Mesenchymal stem cell (in vitro differentiated cells and primary cell): ENCODE measurements around the gene ZBTB21.
"Not testable (repeated sequence)": the region's sequence is repeated elsewhere in the genome, so short reads cannot be mapped to it uniquely, and the experiment has no call there.

ENCODE experiments used
- DNase-seq: peaks from one replicate; pipeline ENCODE4 v3.0.0-alpha.2; 2013
- H2AFZ ChIP-seq: one replicate; pipeline ENCODE4 v1.6.1; 2013; ENCODE audit warnings: low read depth, mild to moderate bottlenecking, control low read depth, inconsistent platforms, low read length, moderate library complexity
- H2AK5ac ChIP-seq: 2 replicates; pipeline ENCODE4 v1.6.1; 2013; ENCODE audit warnings: low read length, moderate library complexity, mild to moderate bottlenecking, inconsistent platforms; ENCODE audit not compliant: severe bottlenecking
- H2BK120ac ChIP-seq: one replicate; pipeline ENCODE4 v1.6.1; 2013; ENCODE audit warnings: low read depth, mild to moderate bottlenecking, inconsistent platforms, low read length, moderate library complexity
- H2BK12ac ChIP-seq, 2 experiments: one replicate each; pipeline ENCODE4 v1.6.1; 2013; ENCODE audit warnings: inconsistent platforms in 2 of 2, low read length in 2 of 2, mild to moderate bottlenecking in 2 of 2, moderate library complexity in 2 of 2, control low read depth in 1 of 2
- H2BK15ac ChIP-seq: one replicate; pipeline ENCODE4 v1.6.1; 2013; ENCODE audit warnings: mild to moderate bottlenecking, low read depth, inconsistent platforms; ENCODE audit not compliant: poor library complexity, severe bottlenecking
- H2BK5ac ChIP-seq: 2 replicates; pipeline ENCODE4 v1.6.1; 2013; ENCODE audit warnings: low read depth, mild to moderate bottlenecking, low read length, control low read depth, inconsistent platforms; ENCODE audit not compliant: poor library complexity, severe bottlenecking
- H3K14ac ChIP-seq, 2 experiments: one replicate each; pipeline ENCODE4 v1.6.1; 2013; ENCODE audit warnings: inconsistent platforms in 2 of 2, low read length in 2 of 2, control low read depth in 1 of 2, mild to moderate bottlenecking in 1 of 2, moderate library complexity in 1 of 2
- H3K18ac ChIP-seq, 2 experiments: one replicate each; pipeline ENCODE4 v1.6.1; 2013; ENCODE audit warnings: inconsistent platforms in 2 of 2, low read length in 2 of 2, control low read depth in 1 of 2, low read depth in 1 of 2, mild to moderate bottlenecking in 1 of 2
- H3K23ac ChIP-seq, 2 experiments: one replicate each; pipeline ENCODE4 v1.6.1; 2013; ENCODE audit warnings: inconsistent platforms in 2 of 2, low read length in 2 of 2, mild to moderate bottlenecking in 2 of 2, moderate library complexity in 2 of 2, control low read depth in 1 of 2
- H3K27ac ChIP-seq: 2 replicates; pipeline ENCODE4 v1.5.1; 2013; ENCODE audit warnings: mild to moderate bottlenecking, moderate library complexity, low read length, control low read depth, inconsistent platforms; ENCODE audit not compliant: poor library complexity, severe bottlenecking
- H3K27me3 ChIP-seq, 2 experiments: 2 replicates each; pipeline versions ENCODE4 v1.6.1 to v1.7.0; 2013; ENCODE audit warnings: low read length in 2 of 2, mild to moderate bottlenecking in 2 of 2, moderate library complexity in 2 of 2, control low read depth in 1 of 2, inconsistent platforms in 1 of 2; ENCODE audit not compliant: control insufficient read depth in 1 of 2, insufficient read depth in 1 of 2
- H3K36me3 ChIP-seq, 2 experiments: 2 replicates each; pipeline versions ENCODE4 v1.6.1 to v1.7.0; 2013; ENCODE audit warnings: low read length in 2 of 2, control low read depth in 1 of 2, inconsistent platforms in 1 of 2, low read depth in 1 of 2, mild to moderate bottlenecking in 1 of 2; ENCODE audit not compliant: insufficient read depth in 2 of 2, control insufficient read depth in 1 of 2
- H3K4ac ChIP-seq, 2 experiments: one replicate each; pipeline ENCODE4 v1.6.1; 2013; ENCODE audit warnings: inconsistent platforms in 2 of 2, low read length in 2 of 2, mild to moderate bottlenecking in 2 of 2, moderate library complexity in 2 of 2, control low read depth in 1 of 2, low read depth in 1 of 2
- H3K4me1 ChIP-seq: 2 replicates; pipeline ENCODE4 v1.6.1; 2013; ENCODE audit warnings: low read depth, low read length, control low read depth; ENCODE audit not compliant: control insufficient read depth, insufficient read depth
- H3K4me2 ChIP-seq: 2 replicates; pipeline ENCODE4 v1.6.1; 2013; ENCODE audit warnings: low read length, mild to moderate bottlenecking, inconsistent platforms; ENCODE audit not compliant: poor library complexity, severe bottlenecking
- H3K4me3 ChIP-seq, 2 experiments: 2 replicates each; pipeline versions ENCODE4 v1.5.1 to v1.7.0; 2013; ENCODE audit warnings: low read length in 2 of 2, mild to moderate bottlenecking in 2 of 2, control low read depth in 1 of 2, low read depth in 1 of 2; ENCODE audit not compliant: insufficient read depth in 1 of 2
- H3K79me1 ChIP-seq: replicated peaks from 2 replicates; pipeline ENCODE4 v1.6.1; 2013; ENCODE audit warnings: mild to moderate bottlenecking, control low read depth, low read length, inconsistent platforms; ENCODE audit not compliant: poor library complexity, severe bottlenecking
- H3K9ac ChIP-seq: 2 replicates; pipeline ENCODE4 v1.7.0; 2013; ENCODE audit warnings: mild to moderate bottlenecking, low read length, moderate library complexity
- H3K9me3 ChIP-seq: 2 replicates; pipeline ENCODE4 v1.7.0; 2013; ENCODE audit warnings: mild to moderate bottlenecking, low read length; ENCODE audit not compliant: control insufficient read depth
- H4K8ac ChIP-seq: one replicate; pipeline ENCODE4 v1.6.1; 2013; ENCODE audit warnings: inconsistent platforms, mild to moderate bottlenecking, low read length, moderate library complexity
- H4K91ac ChIP-seq: one replicate; pipeline ENCODE4 v1.6.1; 2013; ENCODE audit warnings: mild to moderate bottlenecking, low read length, inconsistent platforms
- WGBS: methylation state at CpG from one replicate; pipeline ENCODE4 v1.1.7; 2013; ENCODE audit warnings: mixed read lengths; 5-methylcytosine and 5-hydroxymethylcytosine counted together

ZBTB21 gene

GRCh38 chr21:41959697-41960096 is 50.5 kb downstream of the ZBTB21 start:
- H3K4me3 ChIP-seq, H3K9ac ChIP-seq, H3K27ac ChIP-seq, H3K79me1 ChIP-seq, H3K18ac ChIP-seq, H3K14ac ChIP-seq, H2BK120ac ChIP-seq, H2AK5ac ChIP-seq, H3K4me2 ChIP-seq, H2BK5ac ChIP-seq, H3K36me3 ChIP-seq, H2BK15ac ChIP-seq, H3K9me3 ChIP-seq, H2AFZ ChIP-seq, H3K4ac ChIP-seq, H2BK12ac ChIP-seq, H4K91ac ChIP-seq, DNase-seq, H3K23ac ChIP-seq, H4K8ac ChIP-seq, H3K27me3 ChIP-seq: not testable (repeated sequence)
- peaks cover 27% of the 10 kb centered on the region for H3K4me1 ChIP-seq
- WGBS = over 99% methylated on average over 10 of the region's 11 CpGs

- no peaks in the 10 kb centered on the region for H3K36me3 ChIP-seq
- H2BK5ac ChIP-seq = no peak overlapping the region
- no peak overlapping the region for H3K4ac ChIP-seq
- no peak overlapping the region for H3K4me3 ChIP-seq
- H4K8ac ChIP-seq = no peak overlapping the region
- peak overlapping the region; percentile 15 for H2AK5ac ChIP-seq
- no peaks in the 10 kb centered on the region for H3K9me3 ChIP-seq
- H3K27ac ChIP-seq = no peak overlapping the region
- H3K18ac ChIP-seq = peak overlapping the region in 1 of 2 experiments; percentile 24
- H3K4me1 ChIP-seq = peaks cover 34% of the 10 kb centered on the region
- no peak overlapping the region for H3K4me2 ChIP-seq
- H2AFZ ChIP-seq = no peak overlapping the region
- no peak overlapping the region for H3K9ac ChIP-seq
- H2BK120ac ChIP-seq = no peak overlapping the region
- peaks cover 0 to 3% of the 10 kb centered on the region in 2 experiments for H3K27me3 ChIP-seq
- H2BK12ac ChIP-seq = peak overlapping the region in 1 of 2 experiments; percentile 89
- H3K79me1 ChIP-seq = no peaks in the 10 kb centered on the region
- peak overlapping the region in 1 of 2 experiments; percentile 44 for H3K14ac ChIP-seq
- H3K23ac ChIP-seq = no peak overlapping the region
- no peak overlapping the region for H2BK15ac ChIP-seq
- WGBS = 95% methylated on average over 16 of the region's 16 CpGs
- peak overlapping the region; percentile 30 for H4K91ac ChIP-seq
- no peak for DNase-seq
Measured at GRCh38 chr21:41958886-41959563, 51.1 kb downstream of the ZBTB21 start.

GRCh38 chr21:41957991-41958766 is 52.0 kb downstream of the ZBTB21 start:
- H3K9me3 ChIP-seq = no peaks in the 10 kb centered on the region
- peak overlapping the region; percentile 80 to 94 for H2BK12ac ChIP-seq
- H3K14ac ChIP-seq = no peak overlapping the region
- H4K91ac ChIP-seq = peak overlapping the region; percentile 93
- H3K4ac ChIP-seq = peak overlapping the region; percentile 38 to 83
- peak overlapping the region; percentile 21 for H2BK15ac ChIP-seq
- H3K27me3 ChIP-seq = no peaks in the 10 kb centered on the region
- H3K4me3 ChIP-seq = no peak overlapping the region
- no peak overlapping the region for H3K4me2 ChIP-seq
- H3K4me1 ChIP-seq = peaks cover 38% of the 10 kb centered on the region
- peak overlapping the region in 1 of 2 experiments; percentile 48 for H3K23ac ChIP-seq
- H2AFZ ChIP-seq = peak overlapping the region; percentile 36
- H2AK5ac ChIP-seq = peak overlapping the region; percentile 15
- peak overlapping the region; percentile 66 to 82 for H3K18ac ChIP-seq
- no peaks in the 10 kb centered on the region for H3K36me3 ChIP-seq
- 41% methylated on average over 24 of the region's 24 CpGs for WGBS
- H3K79me1 ChIP-seq = no peaks in the 10 kb centered on the region
- peak overlapping the region; percentile 63 for H3K9ac ChIP-seq
- H2BK5ac ChIP-seq = peak overlapping the region; percentile 75
- peak overlapping the region; percentile 71 for H4K8ac ChIP-seq
- peak overlapping the region; percentile 87 for H3K27ac ChIP-seq
- no peak overlapping the region for H2BK120ac ChIP-seq
- peak; percentile 94 for DNase-seq
